Loucy (cell line): ENCODE data around the gene CD101.

Experiments
- H2AFZ ChIP-seq: fragments of 200-600 bp; sonication (generic); 2 replicates; pipeline ENCODE4 v1.6.0; 2016; ENCODE audit warnings: antibody characterized with exemption, mild to moderate bottlenecking, low read length, moderate library complexity
- H3F3A ChIP-seq: fragments of 200-600 bp; 2 replicates; pipeline ENCODE4 v1.6.0; 2016; ENCODE audit warnings: antibody characterized with exemption, low read depth, mild to moderate bottlenecking
- H3K27me3 ChIP-seq: fragments of 200-600 bp; sonication (generic); 2 replicates; pipeline ENCODE4 v1.6.1; 2014; ENCODE audit warnings: low read length, mild to moderate bottlenecking; ENCODE audit not compliant: insufficient read depth, poor library complexity, severe bottlenecking
- H3K36me3 ChIP-seq: fragments of 200-600 bp; sonication (generic); 2 replicates; pipeline ENCODE4 v1.6.1; 2016; ENCODE audit warnings: low read length; ENCODE audit not compliant: insufficient read depth
- H3K4me1 ChIP-seq: fragments of 200-600 bp; sonication (generic); 2 replicates; pipeline ENCODE4 v1.5.1; 2014; ENCODE audit warnings: low read length, mild to moderate bottlenecking; ENCODE audit not compliant: insufficient read depth, poor library complexity, severe bottlenecking
- H3K4me2 ChIP-seq: fragments of 200-600 bp; sonication (generic); 2 replicates; pipeline ENCODE4 v1.6.0; 2014; ENCODE audit warnings: antibody characterized with exemption, low read length, low read depth, mild to moderate bottlenecking; ENCODE audit not compliant: poor library complexity, severe bottlenecking
- H3K4me3 ChIP-seq: fragments of 200-600 bp; sonication (generic); 2 replicates; pipeline ENCODE4 v1.5.1; 2014; ENCODE audit warnings: low read length, mild to moderate bottlenecking, mixed read lengths; ENCODE audit not compliant: poor library complexity, severe bottlenecking
- H3K79me2 ChIP-seq: fragments of 200-600 bp; sonication (generic); 2 replicates; pipeline ENCODE4 v1.6.1; 2014; ENCODE audit warnings: low read length; ENCODE audit not compliant: insufficient read depth
- H3K9ac ChIP-seq: fragments of 200-600 bp; sonication (generic); 2 replicates; pipeline ENCODE4 v1.6.0; 2014; ENCODE audit warnings: mild to moderate bottlenecking, low read depth, low read length, moderate library complexity; ENCODE audit not compliant: poor library complexity, severe bottlenecking
- H3K9me2 ChIP-seq: fragments of 200-600 bp; sonication (generic); replicated peaks from 2 replicates; pipeline ENCODE4 v1.6.1; 2016; ENCODE audit warnings: low read depth, low read length, mixed read lengths
- H3K9me3 ChIP-seq: fragments of 200-600 bp; sonication (generic); 2 replicates; pipeline ENCODE4 v1.6.1; 2014; ENCODE audit warnings: mild to moderate bottlenecking, antibody characterized with exemption, low read length, low read depth; ENCODE audit not compliant: insufficient read depth
- H4K20me1 ChIP-seq: fragments of 200-600 bp; sonication (generic); 2 replicates; pipeline ENCODE4 v1.6.0; 2014; ENCODE audit warnings: antibody characterized with exemption, low read length, mild to moderate bottlenecking; ENCODE audit not compliant: insufficient read depth, poor library complexity, severe bottlenecking
- EZH2phosphoT487 ChIP-seq: fragments of 200-600 bp; IDR thresholded peaks from 2 replicates; pipeline ENCODE4 v1.6.1; 2018; ENCODE audit warnings: antibody characterized with exemption, mild to moderate bottlenecking, moderate library complexity, borderline replicate concordance
- TF ChIP-seq, protein P1 (sequence below): fragments of 200-600 bp; sonication (generic); conservative IDR thresholded peaks from 2 replicates; pipeline ENCODE4 v1.5.1; 2014; ENCODE audit warnings: mild to moderate bottlenecking, antibody characterized with exemption, low read length

The CD101 gene

DNA sequence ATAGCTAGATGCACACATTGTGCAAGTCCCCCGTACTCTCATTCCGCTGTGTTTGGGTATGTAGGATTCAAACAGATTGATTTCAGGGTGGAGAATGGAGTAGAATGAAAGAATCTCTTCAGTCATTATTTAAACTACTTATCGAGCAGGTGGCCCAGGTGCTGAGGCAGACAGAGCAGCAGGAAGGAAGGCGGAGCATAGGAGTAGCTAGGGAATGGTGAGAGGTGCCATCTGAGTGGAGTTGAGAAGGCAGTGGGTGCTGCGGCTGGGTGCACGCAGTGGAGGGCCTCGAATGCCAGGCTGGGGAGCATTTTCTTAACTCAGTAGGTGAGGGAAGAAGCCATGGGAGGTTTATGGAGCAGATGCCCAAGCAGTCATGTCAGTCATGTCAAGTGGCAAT, 45.2 kb upstream of the CD101 start:
- TF ChIP-seq EZH2phosphoT487, result no peak
- TF ChIP-seq, protein P1, sequence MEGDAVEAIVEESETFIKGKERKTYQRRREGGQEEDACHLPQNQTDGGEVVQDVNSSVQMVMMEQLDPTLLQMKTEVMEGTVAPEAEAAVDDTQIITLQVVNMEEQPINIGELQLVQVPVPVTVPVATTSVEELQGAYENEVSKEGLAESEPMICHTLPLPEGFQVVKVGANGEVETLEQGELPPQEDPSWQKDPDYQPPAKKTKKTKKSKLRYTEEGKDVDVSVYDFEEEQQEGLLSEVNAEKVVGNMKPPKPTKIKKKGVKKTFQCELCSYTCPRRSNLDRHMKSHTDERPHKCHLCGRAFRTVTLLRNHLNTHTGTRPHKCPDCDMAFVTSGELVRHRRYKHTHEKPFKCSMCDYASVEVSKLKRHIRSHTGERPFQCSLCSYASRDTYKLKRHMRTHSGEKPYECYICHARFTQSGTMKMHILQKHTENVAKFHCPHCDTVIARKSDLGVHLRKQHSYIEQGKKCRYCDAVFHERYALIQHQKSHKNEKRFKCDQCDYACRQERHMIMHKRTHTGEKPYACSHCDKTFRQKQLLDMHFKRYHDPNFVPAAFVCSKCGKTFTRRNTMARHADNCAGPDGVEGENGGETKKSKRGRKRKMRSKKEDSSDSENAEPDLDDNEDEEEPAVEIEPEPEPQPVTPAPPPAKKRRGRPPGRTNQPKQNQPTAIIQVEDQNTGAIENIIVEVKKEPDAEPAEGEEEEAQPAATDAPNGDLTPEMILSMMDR, result no peak
- Histone ChIP-seq H3K27me3 (peaks cover 59% of the 10 kb centered on the region), H3K9ac (no peak overlapping the region), H3K36me3 (no peaks in the 10 kb centered on the region), H3K9me2 (no peaks in the 10 kb centered on the region), H3F3A (no peaks in the 10 kb centered on the region), H3K4me3 (no peak overlapping the region), H3K4me2 (no peak overlapping the region), H3K9me3 (no peaks in the 10 kb centered on the region), H2AFZ (no peak overlapping the region), H3K4me1 (no peaks in the 10 kb centered on the region), H3K79me2 (no peaks in the 10 kb centered on the region), H4K20me1 (no peaks in the 10 kb centered on the region)

DNA sequence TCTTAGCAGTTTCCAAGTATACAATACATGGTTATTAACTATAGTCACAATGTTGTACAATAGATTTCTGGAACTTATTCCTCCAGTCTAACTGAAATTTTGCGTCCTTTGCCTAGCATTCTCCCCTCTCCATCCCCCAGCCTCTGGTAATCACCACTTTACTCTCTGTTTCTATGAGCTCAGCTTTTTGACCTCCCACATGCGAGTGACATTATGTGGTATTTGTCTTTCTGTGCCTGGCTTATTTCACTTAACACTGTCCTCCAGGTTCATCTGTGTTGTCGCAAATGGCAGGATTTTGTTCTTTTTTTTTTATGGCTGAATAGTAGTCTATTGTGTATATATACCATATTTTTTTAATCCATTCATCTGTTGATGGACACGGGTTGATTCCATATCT, 43.9 kb upstream of the CD101 start:
- Histone ChIP-seq H3K9me3 (no peaks in the 10 kb centered on the region), H4K20me1 (no peaks in the 10 kb centered on the region), H3K79me2 (no peaks in the 10 kb centered on the region), H3K36me3 (no peaks in the 10 kb centered on the region), H3K4me2 (no peak overlapping the region), H3K9ac (no peak overlapping the region), H3K27me3 (peaks cover 56% of the 10 kb centered on the region), H2AFZ (no peak overlapping the region), H3K9me2 (no peaks in the 10 kb centered on the region), H3F3A (no peaks in the 10 kb centered on the region), H3K4me3 (no peak overlapping the region), H3K4me1 (peaks cover 4% of the 10 kb centered on the region)
- TF ChIP-seq EZH2phosphoT487, result no peak
- TF ChIP-seq, protein P1, result no peak

- no peak overlapping the region for H2AFZ ChIP-seq
- H3K4me1 ChIP-seq, result peaks cover 9% of the 10 kb centered on the region
- no peak overlapping the region for H3K4me2 ChIP-seq
- H3K9me2 ChIP-seq, result no peaks in the 10 kb centered on the region
- no peaks in the 10 kb centered on the region for H3K36me3 ChIP-seq
- no peaks in the 10 kb centered on the region for H4K20me1 ChIP-seq
- H3K27me3 ChIP-seq, result peaks cover 52% of the 10 kb centered on the region
- H3F3A ChIP-seq, result no peaks in the 10 kb centered on the region
- no peak for TF ChIP-seq EZH2phosphoT487
- TF ChIP-seq, protein P1, result no peak
- H3K9ac ChIP-seq, result no peak overlapping the region
- H3K9me3 ChIP-seq, result no peaks in the 10 kb centered on the region
- no peaks in the 10 kb centered on the region for H3K79me2 ChIP-seq
- H3K4me3 ChIP-seq, result no peak overlapping the region
Measured at GRCh38 chr1:116958110-116958509, 43.5 kb upstream of the CD101 start.
